ENCODE measurements around the gene ERVK3-1.
"Not testable (repeated sequence)": the region's sequence is repeated elsewhere in the genome, so short reads cannot be mapped to it uniquely, and the experiment has no call there.

The ERVK3-1 gene

GRCh38 chr19:58345558-58345957, 40.4 kb downstream of the ERVK3-1 start:
- no peak for DNase-seq (ENCODE audit: low read depth, low spot score)

DNA sequence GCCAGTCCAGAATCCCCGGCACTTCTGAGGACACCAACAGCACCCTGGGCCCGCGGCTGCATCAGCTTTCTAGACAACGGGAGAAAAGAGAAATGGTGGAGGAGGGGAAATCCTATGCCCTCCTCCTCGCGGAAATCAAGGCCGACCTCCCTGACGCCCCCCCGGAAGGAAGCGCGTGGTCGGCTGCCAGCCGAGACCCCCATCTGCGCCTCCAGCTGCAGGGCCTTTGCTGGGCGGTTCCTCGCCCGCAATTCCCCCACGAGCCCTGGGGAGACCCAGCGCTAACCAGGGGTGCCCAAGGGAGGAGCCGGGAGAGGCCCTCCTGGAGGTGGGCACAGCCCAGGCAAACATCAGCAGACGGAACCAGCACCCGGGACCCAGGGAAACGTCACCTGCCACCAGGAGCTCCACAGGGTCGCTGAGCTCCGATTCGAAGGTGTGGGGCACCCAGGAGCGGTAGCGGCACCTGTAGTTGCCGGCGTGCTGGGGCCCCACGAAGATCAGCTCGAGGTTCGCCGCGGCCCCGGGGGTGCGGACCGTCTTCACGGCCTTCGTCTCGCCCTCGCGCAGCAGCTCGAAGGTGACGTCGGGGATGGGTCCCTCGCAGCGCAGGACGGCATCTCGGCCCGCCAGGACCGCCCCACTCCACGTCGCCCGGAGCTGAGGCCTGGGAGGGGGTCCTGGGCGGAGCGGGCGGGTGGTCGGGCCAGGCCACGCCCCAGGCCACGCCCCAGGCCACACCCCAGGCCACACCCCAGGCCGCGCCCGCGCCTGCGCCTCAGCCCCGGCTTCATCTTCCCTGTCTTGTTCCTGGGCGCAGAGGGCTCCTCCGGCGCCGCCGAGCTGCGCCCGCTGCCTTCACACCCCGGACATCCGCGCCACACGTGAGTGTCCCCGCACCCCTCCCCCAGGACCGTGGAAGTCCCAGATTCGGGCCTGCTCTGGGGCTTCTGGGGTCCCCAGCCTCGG, 42.1 kb downstream of the ERVK3-1 start:
- DNase-seq (ENCODE audit: low read depth, low spot score) = no peak

DNA sequence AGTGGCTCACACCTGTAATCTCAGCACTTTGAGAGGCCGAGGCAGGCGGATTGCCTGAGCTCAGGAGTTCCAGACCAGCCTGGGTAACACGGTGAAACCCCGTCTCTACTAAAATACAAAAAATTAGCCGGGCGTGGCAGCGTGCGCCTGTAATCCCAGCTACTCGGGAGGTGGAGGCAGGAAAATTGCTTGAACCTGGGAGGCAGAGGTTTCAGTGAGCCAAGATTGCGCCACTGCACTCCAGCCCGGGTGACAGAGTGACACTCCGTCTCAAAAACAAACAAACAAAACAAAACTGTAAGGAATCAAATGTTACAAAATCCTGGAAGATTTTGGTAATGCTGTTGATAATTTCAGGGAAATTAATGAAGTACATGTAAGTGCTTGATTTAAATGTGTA, 42.9 kb downstream of the ERVK3-1 start:
- not testable (repeated sequence) for DNase-seq (ENCODE audit: low read depth, low spot score)

DNA sequence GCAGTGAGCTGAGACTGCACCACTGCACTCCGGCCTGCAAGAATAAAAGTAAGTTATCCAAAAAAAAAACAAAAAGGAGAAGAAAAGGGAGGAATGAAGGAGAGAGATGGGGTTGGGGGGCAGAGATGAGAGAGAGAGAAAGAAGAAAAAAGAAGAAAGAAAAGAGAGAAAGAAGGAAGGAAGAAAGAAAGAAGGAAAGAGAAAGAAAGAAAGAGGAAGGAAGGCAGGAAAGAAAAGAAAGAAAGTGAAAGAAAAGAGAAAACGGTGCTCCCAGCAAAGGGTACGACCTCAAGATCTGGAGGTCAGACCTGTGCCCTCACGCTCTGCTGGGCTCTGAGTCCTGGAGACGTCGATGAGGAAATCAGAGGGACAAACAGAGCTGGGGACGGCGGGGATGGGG, 44.4 kb downstream of the ERVK3-1 start:
- no peak for DNase-seq (ENCODE audit: low read depth, low spot score)

DNA sequence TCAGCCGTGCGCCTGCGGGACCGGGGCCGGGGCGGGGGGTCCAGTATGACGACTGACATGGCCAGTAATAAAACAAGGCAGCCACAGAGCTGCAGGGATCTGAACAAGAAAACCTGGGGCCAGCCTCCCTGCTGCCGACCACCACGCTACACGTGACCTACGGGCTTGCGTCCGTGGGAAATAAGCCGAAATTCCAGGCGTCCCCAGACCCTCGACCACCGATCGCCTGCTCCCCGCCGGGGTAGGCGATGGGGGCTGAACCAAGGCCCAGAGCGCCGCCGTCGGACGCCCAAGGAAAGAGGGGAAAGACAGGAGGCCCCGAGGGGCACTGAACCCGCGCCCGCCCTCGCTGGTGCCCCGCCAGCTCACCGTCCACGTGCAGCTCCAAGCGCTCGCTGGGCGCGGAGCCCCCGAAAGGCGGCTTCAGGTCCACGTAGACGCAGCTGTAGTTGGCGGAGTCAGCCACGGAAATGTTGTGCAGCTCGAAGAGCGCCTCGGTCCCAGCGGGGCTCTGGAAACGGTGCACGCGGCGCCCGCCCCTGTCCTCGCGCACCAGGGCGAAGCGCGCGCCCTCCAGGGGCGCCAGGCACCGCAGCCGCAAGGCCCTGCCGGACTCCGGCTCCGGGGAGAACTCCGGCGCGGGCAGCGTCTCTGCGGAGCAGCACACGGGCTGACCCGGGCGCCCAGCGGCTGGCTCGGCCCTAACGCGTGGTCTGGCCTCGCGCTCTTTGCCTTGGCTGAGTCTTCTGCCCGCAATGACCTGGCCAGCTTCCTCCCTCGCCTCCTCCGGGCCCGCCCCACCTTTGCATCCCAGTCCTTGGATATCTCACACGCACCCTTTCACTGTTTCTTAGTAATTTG, 45.1 kb downstream of the ERVK3-1 start:
- no peak for DNase-seq (ENCODE audit: low read depth, low spot score)

DNA sequence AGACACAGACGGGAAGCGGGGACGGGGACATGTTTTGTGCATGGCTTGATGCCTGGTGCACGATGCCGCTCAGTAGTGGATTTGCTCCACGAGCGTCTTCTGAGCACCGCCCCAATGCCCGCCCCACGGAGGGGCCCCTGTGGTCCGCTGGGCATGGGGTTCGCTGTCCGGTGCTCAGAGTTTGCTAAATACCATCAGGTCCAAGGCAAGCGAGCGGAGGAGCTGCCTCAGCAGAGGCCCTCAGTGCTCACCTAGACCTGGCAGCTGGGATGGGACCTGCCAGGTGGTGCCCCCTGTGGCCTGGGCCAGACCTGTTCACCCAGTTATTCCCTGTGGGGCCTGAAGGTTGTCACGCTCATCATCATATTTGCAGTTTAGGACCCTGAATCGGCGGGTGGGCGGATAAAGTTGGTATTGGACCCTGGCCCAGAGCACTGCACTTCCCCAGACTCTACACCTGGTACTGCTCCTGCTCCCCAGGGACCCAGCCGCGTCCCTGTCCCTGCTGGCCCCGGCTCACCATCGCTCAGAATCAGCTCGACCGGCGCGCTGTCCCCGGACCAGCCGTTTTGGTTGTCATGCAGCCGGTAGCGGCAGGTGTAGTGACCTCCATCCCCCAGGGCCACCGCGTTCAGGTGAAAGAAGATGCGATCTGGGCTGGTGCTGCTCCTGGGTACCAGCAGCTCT, 45.8 kb downstream of the ERVK3-1 start:
- no peak for DNase-seq (ENCODE audit: low read depth, low spot score)

DNA sequence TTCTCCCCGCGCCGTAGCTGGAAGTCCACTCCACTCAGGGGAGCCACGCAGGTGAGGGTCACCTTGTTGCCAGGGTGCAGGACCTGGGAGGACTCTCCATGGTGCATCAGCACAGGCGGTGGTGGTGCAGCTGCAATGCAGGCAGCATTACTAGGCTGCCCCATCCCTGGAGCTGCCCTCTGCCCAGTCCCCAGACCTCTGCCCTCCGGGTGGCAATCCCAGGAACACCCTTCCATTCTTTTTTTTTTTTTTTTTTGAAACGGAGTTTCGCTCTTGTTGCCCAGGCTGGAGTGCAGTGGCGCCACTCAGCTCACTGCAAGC, 46.3 kb downstream of the ERVK3-1 start:
- DNase-seq (ENCODE audit: low read depth, low spot score) = no peak

- no peak for DNase-seq (ENCODE audit: low read depth, low spot score)
These were observed 47.0 kb downstream of the ERVK3-1 start for GRCh38 chr19:58351990-58352755.

DNA sequence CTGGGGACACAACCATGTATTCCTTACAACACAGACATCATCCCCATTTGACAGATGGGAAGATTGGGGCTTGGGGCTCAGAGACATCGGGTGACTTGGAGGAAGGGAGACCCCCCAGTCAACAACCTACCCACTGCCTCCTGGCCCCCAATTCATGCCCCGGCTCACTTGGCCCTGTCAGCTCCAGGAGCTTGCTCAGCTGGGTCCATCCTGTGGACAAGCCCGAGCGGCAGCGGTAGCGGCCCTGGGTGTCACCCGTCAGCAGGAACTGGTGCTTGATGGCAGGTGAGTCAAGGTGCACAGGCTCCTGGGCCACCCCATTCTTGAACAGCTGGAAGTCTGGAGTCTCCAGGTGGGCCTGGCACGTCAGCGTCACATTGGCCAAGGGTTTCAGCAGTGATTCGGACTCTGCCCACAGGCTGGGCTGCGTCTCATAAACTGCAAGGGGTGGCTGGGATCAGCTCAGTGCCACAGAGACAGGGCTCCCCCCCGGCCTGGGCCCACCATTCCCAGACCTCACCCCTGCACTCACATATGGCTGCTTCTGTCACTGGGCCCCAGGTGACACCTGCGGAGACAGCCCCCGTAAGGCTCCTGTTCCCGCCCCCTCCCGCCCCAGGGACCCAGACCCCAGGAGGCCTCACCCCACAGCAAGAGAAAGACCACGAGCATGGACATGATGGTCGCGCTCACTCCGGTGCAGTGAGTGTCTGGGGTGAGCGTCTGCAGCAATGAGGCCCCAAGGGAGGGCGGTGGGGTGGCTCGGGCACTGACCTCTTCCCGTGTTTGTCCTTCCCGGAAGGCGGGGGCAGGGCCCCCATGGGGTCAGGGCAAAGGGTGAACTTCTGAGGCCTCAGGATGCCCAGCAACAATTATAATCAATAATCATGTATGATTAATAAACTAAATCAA, 47.8 kb downstream of the ERVK3-1 start, which contains the start of gene A1BG:
A1BG (minus strand) TSS at position 733 of the 912 bp plus-strand sequence; CDS start at position 678, 55 bp downstream.
- DNase-seq (ENCODE audit: low read depth, low spot score) = no peak

DNA sequence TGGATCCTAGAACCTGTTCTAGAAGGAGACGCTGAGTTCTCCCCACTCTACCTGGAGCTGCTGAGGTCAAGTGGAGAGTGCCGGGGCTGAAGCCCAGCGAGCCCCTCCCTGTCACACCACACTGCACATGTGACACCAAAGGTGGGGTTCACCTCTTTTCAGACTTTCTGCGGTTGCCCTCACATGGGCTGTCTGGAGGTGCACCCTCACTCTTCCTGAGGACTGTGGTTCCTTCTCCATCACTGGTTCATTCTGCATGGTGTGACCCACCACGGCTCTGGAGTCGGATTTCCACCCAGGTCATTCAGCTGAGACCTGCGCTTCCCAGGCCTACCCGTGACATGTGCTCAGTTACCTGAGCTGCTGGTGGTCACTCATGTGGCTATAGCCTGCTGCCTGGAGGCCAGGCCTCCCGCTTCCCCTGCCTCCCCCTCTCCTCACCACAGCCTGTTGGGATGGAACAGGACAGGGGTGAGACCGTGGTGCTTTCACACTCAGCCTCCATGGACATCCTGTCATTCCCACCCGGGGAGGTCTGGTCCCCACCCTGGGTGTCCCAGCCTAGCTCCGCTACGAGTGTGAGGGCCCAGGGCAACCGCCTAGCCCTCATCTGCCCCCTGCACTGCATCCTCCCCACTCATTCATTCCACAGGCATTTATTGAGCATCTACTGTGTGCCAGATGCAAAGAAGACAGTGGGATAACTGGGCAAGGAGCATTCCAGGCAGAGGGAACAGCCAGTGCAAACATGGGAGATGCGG, 48.7 kb downstream of the ERVK3-1 start:
- DNase-seq (ENCODE audit: low read depth, low spot score) = no peak

- no peak for DNase-seq (ENCODE audit: low read depth, low spot score)
These were observed 49.4 kb downstream of the ERVK3-1 start for GRCh38 chr19:58354478-58355030.

DNA sequence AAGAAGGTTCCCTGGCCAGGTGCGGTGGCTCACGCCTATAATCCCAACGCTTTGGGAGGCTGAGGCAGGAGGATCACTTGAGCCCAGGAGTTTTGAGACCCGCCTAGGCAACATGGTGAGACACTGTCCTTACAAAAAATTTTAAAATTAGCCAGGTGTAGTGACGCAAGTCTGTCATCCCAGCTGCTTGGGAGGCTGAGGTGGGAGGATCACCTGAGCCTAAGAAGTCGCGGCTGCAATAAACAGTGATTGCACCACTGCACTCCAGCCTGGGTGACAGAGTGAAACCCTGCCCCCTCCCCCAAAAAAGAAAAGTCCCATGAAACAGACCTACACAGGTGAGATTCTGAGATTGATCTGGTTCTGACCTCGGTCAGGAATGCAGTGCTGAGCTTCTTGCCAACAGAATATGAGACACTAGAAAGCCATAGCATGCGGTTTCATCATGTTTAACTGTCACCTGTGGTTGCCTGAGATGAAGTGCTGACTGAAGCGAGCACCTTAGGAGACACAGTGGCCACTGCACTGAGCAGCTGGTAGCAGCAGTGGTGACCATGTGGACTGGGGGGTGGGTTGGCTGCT, 50.1 kb downstream of the ERVK3-1 start:
- DNase-seq (ENCODE audit: low read depth, low spot score) = no peak

DNA sequence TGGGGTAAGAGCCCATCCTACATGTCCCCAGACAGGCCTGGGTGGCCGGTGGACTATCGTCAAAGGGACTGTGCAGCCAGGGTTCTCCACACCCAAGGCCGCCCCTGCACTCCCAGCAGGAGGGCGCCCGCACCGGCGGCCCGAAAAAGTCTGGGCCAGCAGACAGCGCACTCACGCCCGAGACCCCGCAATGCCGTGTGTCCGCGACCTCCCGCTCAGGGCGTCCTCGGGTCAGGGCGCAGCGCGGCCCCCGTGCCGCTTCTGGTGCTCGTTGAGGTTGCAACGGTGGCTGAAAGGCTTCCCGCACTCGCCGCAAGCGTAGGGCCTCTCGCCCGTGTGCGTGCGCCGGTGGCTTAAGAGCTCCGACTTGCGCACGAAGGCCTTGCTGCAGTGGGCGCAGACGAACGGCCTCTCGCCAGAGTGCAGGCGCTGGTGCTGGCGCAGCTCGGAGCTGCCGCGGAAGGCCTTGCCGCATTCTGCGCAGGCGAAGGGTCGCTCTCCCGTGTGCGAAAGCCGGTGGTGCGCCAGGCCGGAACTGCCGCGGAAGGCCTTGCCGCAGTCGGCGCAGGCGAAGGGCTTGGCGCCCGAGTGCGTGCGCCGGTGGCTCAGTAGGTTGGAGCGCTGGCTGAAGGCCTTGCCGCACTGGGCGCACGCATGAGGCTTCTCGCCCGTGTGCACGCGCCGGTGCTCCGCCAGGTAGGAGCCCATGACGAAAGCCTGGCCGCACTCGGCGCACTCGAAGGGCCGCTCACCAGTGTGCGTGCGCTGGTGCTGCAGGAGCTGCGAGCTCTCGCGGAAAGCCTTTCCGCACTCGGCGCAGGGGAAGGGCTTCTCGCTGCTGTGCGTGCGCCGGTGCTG, 51.0 kb downstream of the ERVK3-1 start:
- no peak for DNase-seq (ENCODE audit: low read depth, low spot score)

DNA sequence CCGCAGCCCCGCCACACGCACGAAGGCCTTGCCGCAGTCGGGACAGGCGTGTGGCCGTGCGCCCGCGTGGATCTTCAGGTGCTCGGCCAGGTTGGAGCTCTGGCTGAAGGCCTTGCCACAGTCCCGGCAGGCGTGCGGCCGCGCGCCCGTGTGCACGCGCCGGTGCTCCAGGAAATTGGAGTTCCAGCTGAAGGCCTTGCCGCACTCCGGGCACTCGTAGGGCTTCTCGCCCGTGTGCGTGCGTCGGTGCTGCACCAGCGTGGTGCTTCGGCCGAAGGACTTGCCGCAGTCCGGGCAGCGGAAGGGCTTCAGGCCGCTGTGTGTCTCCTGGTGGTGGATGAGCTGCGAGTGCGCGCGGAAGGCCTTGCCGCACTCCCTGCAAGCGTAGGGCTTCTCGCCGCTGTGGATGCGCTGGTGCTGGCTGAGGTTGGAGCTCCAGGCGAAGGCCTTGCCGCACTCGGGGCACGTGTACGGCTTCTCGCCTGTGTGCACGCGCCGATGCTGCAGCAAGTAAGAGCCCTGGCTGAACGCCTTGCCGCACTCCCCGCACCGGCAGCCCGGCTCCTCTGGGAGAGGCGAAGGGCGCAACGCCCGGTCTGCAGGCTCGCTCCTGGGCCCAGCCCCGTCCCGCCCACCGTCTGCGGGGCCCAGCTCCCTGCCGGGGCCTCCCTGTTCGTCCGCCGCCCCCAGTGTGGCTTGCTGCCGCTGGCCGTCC, 51.7 kb downstream of the ERVK3-1 start:
- no peak for DNase-seq (ENCODE audit: low read depth, low spot score)

DNA sequence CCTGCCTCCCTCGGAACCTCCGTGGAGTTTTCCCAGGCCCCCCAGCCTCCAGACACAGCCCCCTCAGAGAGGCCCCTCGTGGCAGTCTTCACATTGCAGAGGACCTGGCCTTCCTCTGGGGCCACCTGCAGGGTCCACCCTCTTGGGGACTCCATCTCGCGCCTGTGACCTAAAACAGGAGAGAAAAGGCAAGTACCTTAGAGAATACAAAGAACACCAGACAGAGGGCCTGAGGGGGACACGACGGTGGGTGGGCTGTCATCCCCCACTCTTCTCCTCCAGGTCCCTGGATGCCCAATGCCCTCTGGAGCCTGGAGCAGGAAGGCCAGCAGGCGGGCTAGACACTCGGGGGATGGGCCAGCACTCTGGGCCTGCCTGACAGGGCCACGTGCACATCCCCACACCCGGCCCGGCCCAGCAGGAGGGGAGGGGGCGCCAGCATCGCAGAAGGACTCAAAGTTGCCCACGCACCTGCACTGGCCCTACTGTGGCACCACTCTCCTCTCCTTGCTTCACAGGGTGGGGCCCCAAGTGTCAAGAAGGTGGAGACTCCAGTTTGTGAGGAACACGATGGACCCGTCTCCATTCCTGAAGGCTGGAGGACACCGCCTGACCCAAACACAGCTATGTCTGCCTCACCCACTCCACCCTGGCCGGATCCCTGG, 52.4 kb downstream of the ERVK3-1 start:
- no peak for DNase-seq (ENCODE audit: low read depth, low spot score)

DNA sequence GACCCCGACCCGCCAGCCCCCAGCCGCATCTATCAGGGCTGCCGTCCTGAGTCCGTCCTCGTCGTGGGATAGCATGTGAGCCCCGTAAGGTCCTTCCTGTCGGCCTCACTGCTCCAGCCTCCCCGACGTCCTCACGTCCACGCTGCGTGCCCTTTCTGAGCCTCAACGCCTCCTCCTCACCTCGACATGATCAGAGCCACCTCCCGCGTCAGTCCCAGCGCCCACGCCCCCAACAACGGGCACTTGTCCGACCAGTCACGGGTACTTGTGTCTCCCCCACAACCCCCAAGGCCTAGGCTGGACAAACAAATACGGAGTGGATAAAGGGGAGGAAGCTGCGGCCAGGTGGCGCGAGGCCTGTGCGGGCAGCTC, 56.7 kb downstream of the ERVK3-1 start:
- DNase-seq (ENCODE audit: low read depth, low spot score) = no peak

All from activated CD4-positive, CD25-positive, alpha-beta regulatory T cell treated with anti-CD3 and anti-CD28 coated beads, Interleukin-2, amount 50 U/mL, for 16 hours (primary cell).